ENCODE data around the gene MAGI1.

MAGI1 gene

DNA sequence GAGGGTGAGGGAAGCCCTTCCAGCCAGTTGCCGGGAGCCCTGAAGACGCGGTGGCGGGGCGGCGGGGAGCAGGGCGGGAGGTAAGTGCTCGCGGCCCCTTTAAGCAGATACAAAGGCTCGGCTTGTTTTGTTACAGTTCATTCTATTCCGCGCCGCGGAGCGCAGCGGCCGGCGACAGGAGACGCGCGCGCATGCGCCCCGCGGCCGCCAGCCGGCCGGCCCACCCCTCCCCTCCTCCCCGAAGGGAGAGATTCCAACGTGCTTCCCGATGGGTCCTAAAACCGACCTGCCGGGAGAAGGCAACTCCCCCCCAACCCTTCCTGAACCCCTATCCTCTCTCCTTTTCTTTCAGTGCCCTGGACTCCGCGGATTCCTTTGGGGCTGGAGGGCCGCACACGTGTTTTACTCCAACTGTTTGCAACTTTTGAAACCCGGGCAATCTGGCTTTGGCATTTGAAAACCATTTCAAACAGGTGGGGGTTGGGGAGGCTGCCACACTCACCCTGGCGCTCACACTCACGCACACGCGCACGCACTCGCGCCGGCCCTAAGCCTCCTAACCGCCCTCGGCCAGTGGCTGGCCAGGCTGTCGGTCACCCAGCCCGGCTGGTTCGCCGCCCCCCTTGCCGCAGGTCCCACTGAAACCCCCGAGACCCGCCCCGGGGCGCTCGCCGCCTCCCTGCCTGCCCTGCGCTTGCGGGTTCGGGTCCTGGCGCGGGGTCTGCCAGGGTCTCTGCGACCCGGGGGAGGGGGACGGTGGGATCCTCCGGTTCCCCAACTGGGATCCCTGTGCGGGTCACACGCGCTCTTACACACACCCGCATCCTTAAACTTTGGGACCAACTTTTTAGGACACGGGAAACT is at the start of gene MAGI1:
Gene MAGI1 (minus strand): TSS at position 193 of the 864 bp plus-strand sequence. CDS start 610 bp downstream, outside the sequence.
- DNase-seq (ENCODE audit: extremely low read depth, low read depth) = peak; percentile 93
- TF ChIP-seq, protein P1, sequence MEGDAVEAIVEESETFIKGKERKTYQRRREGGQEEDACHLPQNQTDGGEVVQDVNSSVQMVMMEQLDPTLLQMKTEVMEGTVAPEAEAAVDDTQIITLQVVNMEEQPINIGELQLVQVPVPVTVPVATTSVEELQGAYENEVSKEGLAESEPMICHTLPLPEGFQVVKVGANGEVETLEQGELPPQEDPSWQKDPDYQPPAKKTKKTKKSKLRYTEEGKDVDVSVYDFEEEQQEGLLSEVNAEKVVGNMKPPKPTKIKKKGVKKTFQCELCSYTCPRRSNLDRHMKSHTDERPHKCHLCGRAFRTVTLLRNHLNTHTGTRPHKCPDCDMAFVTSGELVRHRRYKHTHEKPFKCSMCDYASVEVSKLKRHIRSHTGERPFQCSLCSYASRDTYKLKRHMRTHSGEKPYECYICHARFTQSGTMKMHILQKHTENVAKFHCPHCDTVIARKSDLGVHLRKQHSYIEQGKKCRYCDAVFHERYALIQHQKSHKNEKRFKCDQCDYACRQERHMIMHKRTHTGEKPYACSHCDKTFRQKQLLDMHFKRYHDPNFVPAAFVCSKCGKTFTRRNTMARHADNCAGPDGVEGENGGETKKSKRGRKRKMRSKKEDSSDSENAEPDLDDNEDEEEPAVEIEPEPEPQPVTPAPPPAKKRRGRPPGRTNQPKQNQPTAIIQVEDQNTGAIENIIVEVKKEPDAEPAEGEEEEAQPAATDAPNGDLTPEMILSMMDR (IDR thresholded peaks at IDR 0.05; ENCODE audit: low read depth, low read length) = no peak

DNA sequence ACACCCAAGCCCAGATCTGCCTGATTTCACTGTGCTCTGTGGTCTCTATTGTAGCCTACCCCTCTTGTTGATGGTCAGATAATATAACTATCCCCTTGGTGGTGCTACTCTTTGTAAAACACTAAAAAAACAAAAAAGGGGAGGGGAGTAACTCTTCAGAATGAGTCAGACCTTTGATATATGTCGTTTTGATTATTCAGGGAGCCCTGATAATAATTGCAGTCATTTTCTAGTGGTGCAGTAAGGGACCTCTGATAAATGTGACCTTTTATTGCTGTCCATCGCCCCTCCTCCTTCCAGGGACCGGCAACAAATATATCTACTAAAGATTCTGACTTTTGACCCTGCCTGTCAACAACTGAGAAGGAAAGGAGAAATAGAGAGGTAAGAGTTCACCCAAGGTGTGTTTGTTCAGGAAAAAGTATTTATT is 45.1 kb upstream of the MAGI1 start:
- DNase-seq (ENCODE audit: extremely low read depth, low read depth) = no peak
- TF ChIP-seq, protein P1 (IDR thresholded peaks at IDR 0.05; ENCODE audit: low read depth, low read length) = no peak

DNA sequence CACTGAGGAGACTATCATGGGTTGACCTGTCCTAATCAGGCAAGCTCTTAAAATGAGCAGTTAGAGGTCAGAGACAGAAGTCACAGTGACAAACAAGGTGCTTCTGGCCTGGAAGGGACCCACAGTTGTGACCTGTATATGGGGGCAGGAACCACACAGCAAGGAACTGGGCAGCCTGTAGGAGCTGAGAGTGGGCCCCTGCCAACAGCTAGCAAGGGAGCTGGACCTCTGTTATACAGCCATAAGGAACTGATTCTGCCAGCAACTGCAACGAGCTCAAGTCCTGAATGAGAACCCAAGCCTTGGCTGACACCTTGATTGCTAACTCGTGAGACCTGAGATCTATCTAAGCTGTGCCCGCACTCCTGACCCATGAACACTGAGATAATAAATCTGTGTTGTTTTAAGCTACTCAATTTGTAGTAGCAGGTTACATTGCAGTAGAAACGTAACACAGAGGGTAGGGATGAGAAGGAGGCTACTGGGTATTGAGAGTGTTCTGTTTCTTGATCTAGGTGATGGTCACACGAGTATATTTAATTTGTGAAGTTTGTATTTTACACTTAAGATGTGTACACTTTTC is 44.5 kb upstream of the MAGI1 start:
- TF ChIP-seq, protein P1 (IDR thresholded peaks at IDR 0.05; ENCODE audit: low read depth, low read length) = no peak
- no peak for DNase-seq (ENCODE audit: extremely low read depth, low read depth)

DNA sequence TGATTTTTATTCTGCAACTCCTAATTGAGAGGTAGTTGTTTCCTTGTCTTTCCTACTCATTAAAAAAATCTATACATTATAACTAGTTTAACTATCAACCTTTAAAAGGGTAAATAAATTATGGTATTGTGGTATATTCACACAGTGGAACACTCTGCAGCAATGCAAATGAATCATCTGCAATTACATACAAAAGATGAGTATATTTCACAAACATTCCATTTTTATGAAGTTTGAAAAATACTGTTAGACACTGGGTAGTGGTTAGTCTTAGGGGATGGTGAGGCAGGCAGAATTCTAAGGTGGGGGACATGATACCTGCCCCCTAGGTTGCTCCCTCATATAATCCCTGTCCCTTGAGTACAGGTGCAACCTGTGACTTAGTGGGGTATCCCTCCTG is 44.0 kb upstream of the MAGI1 start:
- no peak for DNase-seq (ENCODE audit: extremely low read depth, low read depth)
- TF ChIP-seq, protein P1 (IDR thresholded peaks at IDR 0.05; ENCODE audit: low read depth, low read length) = no peak

DNA sequence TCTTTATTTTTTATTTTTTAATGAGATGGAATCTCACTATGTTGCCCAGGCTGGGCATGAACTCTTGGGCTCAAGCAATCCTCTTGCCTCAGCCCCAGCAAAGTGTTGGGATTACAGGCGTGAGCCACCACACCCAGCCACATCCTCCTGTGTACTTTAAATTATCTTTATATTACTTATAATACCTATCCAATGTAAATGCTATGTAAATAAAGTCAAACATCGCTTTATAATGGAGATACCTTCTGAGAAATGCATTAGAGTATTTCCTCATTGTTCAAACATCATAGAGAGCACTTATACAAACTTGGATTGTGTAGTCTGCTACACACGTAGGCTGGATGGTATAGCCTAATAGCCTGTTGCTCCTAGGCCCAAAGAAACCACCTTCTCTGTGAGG is 41.4 kb upstream of the MAGI1 start:
- TF ChIP-seq, protein P1 (IDR thresholded peaks at IDR 0.05; ENCODE audit: low read depth, low read length) = no peak
- DNase-seq (ENCODE audit: extremely low read depth, low read depth) = no peak

DNA sequence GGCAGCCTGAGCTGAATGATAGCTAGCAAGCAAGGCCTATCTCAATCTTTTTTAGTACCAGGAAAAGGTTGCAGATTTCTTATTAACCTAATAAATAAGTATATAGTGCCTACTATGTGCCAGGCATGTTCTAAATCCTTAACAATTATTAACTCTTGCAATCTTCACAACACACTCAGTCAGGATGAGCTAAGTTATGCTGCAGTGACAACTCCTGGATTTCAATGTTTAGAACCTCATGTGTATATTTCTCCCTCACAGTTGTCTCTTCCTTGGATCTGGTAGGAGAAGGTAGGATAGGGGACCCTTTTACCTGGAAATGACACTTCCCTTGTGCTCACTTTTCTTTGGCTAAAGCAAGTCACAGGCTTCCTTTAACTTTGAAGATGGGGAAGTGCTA is 39.3 kb upstream of the MAGI1 start:
- DNase-seq (ENCODE audit: extremely low read depth, low read depth) = no peak
- TF ChIP-seq, protein P1 (IDR thresholded peaks at IDR 0.05; ENCODE audit: low read depth, low read length) = no peak

DNA sequence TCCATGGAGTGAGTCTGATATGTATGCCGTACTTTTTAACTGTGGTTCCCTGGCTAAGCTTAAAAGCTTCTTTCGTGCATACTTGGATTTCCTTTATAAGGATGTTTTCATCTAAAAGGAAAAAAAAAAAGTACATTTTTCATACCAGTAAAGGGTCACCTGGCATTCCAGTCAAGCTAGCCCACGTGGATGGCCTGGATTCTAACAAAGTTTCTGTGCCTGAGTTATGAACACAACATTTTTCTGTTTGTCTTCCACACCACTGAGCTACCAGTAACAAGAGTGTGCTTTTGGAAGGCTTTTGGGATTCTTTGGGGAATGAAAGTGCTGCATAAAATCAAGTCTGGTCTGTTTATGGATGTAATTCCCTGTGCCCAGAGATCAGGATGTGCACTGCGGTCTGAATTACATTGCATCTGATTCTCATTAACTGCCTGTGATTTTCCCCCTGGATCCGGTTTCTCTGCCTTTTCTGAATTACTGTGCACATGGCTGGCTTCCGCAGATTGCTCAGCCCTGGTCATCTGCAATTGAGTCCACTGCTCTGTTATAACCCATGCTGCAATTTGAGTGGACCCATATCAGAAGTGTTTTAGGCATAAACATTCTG is 38.2 kb upstream of the MAGI1 start:
- TF ChIP-seq, protein P1 (IDR thresholded peaks at IDR 0.05; ENCODE audit: low read depth, low read length) = no peak
- peak; percentile 87 for DNase-seq (ENCODE audit: extremely low read depth, low read depth)
